Fibroblast of mammary gland (primary cell): Measurements from ENCODE around the gene TRUB2.

Experiments used
- DNase-seq: peaks from one replicate; pipeline ENCODE4 v3.0.0-alpha.2; 2010; ENCODE audit warnings: low read depth
- H3K4me3 ChIP-seq: 2 replicates; pipeline ENCODE4 v1.5.1; 2011; ENCODE audit warnings: low read depth, mild to moderate bottlenecking, low read length, moderate library complexity; ENCODE audit not compliant: control insufficient read depth
- TF ChIP-seq, protein P1 (sequence below): conservative IDR thresholded peaks from 2 replicates; pipeline ENCODE4 v1.5.1; 2011; ENCODE audit warnings: low read depth, low read length, inconsistent platforms; ENCODE audit not compliant: control insufficient read depth, insufficient read depth

The TRUB2 gene, protein sequence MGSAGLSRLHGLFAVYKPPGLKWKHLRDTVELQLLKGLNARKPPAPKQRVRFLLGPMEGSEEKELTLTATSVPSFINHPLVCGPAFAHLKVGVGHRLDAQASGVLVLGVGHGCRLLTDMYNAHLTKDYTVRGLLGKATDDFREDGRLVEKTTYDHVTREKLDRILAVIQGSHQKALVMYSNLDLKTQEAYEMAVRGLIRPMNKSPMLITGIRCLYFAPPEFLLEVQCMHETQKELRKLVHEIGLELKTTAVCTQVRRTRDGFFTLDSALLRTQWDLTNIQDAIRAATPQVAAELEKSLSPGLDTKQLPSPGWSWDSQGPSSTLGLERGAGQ

DNA sequence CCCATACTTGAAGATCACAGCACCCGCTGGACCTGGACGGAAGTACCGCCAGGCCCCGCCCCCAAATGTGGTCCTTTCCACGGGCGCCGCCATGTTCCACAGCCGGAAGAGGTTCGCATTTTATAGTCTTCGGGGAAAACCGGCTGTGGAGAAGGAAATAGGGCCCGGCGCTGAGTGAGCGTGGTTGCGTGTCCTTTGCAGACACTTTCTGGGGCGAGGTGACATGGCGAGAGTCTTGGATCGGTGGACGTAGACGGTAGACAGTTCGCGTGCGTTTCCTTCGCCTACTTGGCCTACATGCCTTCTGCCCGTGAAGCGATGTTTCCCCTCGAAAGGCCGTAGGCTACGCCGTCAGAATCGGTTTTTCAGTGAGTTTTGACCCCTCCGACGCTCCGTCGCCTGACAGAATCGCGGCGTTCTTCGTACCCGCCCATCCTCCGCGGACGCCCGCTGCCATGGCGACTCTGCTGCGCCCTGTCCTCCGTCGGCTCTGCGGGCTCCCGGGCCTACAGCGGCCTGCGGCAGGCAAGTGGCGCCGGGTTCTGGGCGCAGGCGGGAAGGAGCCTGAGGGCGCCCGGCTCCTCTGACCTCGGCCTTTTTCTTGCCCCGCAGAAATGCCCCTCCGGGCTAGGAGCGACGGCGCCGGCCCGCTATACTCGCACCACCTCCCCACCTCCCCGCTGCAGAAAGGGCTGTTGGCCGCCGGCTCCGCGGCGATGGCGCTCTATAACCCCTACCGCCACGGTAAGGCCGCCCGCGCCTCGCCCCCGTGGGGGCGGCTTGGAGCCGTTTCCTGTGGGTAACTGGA lies at the start of gene TRUB2, which contains the start of gene COQ4:
Gene TRUB2, minus strand, starts transcription at position 44 of the 808 bp plus-strand sequence. Its CDS starts 39 bp downstream, at position 5.
Gene COQ4, plus strand, starts transcription at position 436 of the 808 bp plus-strand sequence. Its CDS starts 20 bp downstream, at position 456.
- peak within 1 kb of the TSS; percentile 93 for H3K4me3 ChIP-seq
- TF ChIP-seq, protein P1, sequence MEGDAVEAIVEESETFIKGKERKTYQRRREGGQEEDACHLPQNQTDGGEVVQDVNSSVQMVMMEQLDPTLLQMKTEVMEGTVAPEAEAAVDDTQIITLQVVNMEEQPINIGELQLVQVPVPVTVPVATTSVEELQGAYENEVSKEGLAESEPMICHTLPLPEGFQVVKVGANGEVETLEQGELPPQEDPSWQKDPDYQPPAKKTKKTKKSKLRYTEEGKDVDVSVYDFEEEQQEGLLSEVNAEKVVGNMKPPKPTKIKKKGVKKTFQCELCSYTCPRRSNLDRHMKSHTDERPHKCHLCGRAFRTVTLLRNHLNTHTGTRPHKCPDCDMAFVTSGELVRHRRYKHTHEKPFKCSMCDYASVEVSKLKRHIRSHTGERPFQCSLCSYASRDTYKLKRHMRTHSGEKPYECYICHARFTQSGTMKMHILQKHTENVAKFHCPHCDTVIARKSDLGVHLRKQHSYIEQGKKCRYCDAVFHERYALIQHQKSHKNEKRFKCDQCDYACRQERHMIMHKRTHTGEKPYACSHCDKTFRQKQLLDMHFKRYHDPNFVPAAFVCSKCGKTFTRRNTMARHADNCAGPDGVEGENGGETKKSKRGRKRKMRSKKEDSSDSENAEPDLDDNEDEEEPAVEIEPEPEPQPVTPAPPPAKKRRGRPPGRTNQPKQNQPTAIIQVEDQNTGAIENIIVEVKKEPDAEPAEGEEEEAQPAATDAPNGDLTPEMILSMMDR, result no peak
- DNase-seq, result peak; percentile 92

DNA sequence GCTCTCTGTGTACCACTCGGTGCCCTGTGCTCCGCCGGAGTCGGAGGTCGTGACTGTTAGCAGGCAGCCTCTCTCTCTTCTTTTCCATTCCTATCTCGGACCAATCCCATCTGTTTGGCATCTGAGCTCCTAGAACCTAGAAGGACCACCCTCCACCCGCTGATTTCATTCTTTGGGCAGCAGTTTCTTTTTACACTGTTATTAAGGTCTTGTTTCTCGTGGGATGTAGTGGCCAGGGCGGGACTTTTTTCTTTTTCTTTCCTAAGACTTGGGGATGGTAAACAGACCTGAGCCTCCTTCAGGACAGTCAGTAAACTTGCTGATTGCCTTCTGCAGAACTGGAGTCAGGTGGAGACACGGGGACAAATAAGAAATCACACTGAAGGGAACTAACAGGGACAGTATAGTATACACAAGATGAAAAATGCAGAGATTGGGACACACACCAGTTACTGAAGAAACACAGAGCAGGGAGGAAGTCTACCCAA lies 49.4 kb upstream of the TRUB2 start:
- TF ChIP-seq, protein P1, result no peak

DNA sequence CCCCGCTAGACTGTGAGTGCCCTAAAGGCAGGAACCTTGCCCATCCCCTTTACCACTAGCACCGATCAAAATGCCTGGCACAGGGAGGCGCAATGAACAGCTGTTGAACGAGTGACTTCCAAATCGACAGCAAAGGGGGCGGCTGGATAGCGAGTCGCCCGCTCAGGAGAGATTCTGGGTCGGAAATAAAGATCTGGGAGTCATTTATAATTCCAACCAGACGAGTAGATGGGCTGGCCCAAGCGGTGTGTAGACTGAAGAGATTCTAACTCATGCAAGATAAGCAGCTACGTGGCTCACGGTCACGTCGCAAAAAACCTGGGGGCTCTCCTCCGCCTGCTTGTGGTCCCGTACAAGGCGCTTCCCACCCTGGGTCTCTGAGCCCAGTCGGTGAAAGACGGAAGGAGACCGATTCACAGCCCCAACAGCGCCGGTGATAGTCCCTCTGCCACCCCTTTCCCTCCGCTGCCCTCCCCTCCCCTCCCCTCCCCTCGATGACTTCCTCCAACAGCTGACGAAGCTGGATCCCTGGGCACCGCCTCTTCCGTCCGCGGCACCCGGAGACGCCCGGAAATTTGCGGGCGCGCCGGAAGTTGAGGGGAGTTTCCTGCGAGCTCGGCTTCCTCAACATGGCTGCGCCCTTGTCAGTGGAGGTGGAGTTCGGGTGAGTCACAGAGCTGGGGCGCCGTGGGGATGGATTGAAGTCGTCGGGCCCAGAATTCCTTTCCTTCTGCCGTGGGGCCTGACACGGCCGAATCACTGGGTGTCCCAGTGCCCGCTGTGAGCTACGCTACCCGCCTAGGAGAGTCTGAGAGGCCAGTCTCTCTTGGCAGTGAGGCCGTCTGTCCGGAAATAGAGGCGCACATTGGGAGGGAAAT lies 48.7 kb upstream of the TRUB2 start, which contains the start of gene URM1:
Gene URM1, plus strand, starts transcription at position 623 of the 878 bp plus-strand sequence. Its CDS starts 7 bp downstream, at position 630.
- TF ChIP-seq, protein P1, result no peak
- H3K4me3 ChIP-seq, result peak within 1 kb of the TSS; percentile 99
- DNase-seq, result peak; percentile 93

More for the DNA sequence above, 49.4 kb upstream of the TRUB2 start:
- no peak for DNase-seq
- H3K4me3 ChIP-seq, result peak overlapping the region; percentile 99

DNA sequence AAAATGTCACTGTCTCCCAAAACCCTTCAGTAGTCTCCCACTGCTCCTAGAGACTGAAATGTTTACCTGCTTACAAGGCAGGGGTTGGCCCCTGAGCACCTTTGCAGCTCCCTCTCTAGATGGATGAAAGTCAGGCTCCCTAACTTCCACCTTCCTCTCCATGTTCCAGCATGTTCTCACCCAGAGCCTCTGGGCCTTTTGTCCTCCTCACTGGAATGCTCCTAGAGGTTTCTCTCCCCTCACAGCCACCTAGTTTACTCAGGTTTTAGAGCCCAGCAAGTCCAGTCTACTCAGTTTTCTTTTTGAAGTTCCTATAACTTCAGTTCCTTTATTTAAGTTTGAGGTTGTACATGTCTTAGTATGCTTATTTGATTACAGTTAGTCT lies 48.1 kb upstream of the TRUB2 start:
- DNase-seq, result no peak
- TF ChIP-seq, protein P1, result no peak
- H3K4me3 ChIP-seq, result peak overlapping the region; percentile 99

DNA sequence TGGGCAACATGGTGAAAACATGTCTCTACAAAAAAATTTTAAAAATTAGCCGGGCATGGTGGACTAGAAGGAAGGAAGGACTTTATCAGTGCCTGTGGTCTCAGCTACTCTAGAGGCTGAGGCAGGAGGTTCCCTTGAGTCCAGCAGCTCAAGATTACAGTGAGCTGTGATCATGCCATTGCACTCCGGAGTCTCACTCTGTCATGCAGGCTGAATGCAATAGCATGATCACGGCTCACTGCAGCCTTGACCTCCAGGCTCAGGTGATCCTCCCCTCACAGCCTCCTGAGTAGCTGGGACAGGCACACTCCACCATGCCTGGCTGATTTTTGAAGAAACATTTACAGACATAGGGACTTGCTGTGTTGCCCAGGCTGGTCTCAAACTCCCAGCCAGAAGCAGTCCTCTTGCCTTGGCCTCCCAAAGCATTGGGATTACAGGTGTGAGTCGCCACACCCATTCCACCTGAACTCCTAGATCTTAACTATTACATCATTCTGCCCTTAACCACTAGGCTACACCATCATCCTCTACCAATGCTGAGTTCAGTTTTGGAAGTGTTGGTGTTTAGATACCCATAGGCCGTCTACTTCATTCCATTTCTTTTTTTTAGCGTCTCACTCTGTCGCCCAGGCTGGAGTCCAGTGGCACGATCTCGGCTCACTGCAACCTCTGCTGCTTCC lies 46.9 kb upstream of the TRUB2 start:
- no peak for DNase-seq
- no peak overlapping the region for H3K4me3 ChIP-seq
- TF ChIP-seq, protein P1, result no peak
